ENCODE measurements around the gene SP140.
"Not testable (repeated sequence)": the region's sequence is repeated elsewhere in the genome, so short reads cannot be mapped to it uniquely, and the experiment has no call there.

SP140 gene

GRCh38 chr2:230307485-230307884 lies 81.9 kb downstream of the SP140 start:
- no peaks in the 10 kb centered on the region for H3K36me3 ChIP-seq
- H3K9me3 ChIP-seq, result no peaks in the 10 kb centered on the region
- H3K4me1 ChIP-seq, result no peaks in the 10 kb centered on the region
- intact Hi-C loops (cut with DNase I; ENCODE audit: low total_unique reads), result no loop called here
- no peak overlapping the region for H3K27ac ChIP-seq
- DNase-seq, result no peak
- no peaks in the 10 kb centered on the region for H3K27me3 ChIP-seq
- no peak for TF ChIP-seq CTCF (IDR thresholded peaks at IDR 0.05)
- no peak overlapping the region for H3K4me3 ChIP-seq

GRCh38 chr2:230308402-230309000 lies 83.0 kb downstream of the SP140 start:
- no peak for DNase-seq
- Histone ChIP-seq H3K36me3 (no peaks in the 10 kb centered on the region), H3K4me3 (no peak overlapping the region), H3K27me3 (no peaks in the 10 kb centered on the region), H3K4me1 (no peaks in the 10 kb centered on the region), H3K9me3 (no peaks in the 10 kb centered on the region), H3K27ac (no peak overlapping the region)
- no peak for TF ChIP-seq CTCF (IDR thresholded peaks at IDR 0.05)
- intact Hi-C loops (cut with DNase I; ENCODE audit: low total_unique reads), result no loop called here

- intact Hi-C loops (cut with DNase I; ENCODE audit: low total_unique reads); DNase-seq; H3K4me1 ChIP-seq: not testable (repeated sequence)
These were observed 85.3 kb downstream of the SP140 start for GRCh38 chr2:230310792-230311191.

GRCh38 chr2:230311634-230312033 lies 86.1 kb downstream of the SP140 start:
- H3K4me1 ChIP-seq; H3K9me3 ChIP-seq; H3K27ac ChIP-seq; H3K27me3 ChIP-seq; H3K4me3 ChIP-seq; DNase-seq; intact Hi-C loops (cut with DNase I; ENCODE audit: low total_unique reads); H3K36me3 ChIP-seq: not testable (repeated sequence)

More at GRCh38 chr2:230310792-230311191, 85.3 kb downstream of the SP140 start:
- H3K36me3 ChIP-seq, H3K27ac ChIP-seq, H3K27me3 ChIP-seq, H3K9me3 ChIP-seq, H3K4me3 ChIP-seq: not testable (repeated sequence)

- Histone ChIP-seq H3K4me3 (no peak overlapping the region), H3K27me3 (no peaks in the 10 kb centered on the region)
These were observed 87.1 kb downstream of the SP140 start for GRCh38 chr2:230312638-230313037.

GRCh38 chr2:230317366-230317765 lies 91.8 kb downstream of the SP140 start:
- no peak overlapping the region for H3K4me3 ChIP-seq
- no peaks in the 10 kb centered on the region for H3K27me3 ChIP-seq
- intact Hi-C loops (cut with DNase I; ENCODE audit: low total_unique reads), result no loop called here
- peaks cover 0 to 3% (median 0%) of the 10 kb centered on the region in 3 donors for H3K9me3 ChIP-seq
- no peaks in the 10 kb centered on the region for H3K4me1 ChIP-seq
- TF ChIP-seq CTCF (IDR thresholded peaks at IDR 0.05), result no peak
- H3K27ac ChIP-seq, result no peak overlapping the region
- H3K36me3 ChIP-seq, result no peaks in the 10 kb centered on the region
- no peak for DNase-seq

More at GRCh38 chr2:230312638-230313037, 87.1 kb downstream of the SP140 start:
- H3K36me3 ChIP-seq, result no peaks in the 10 kb centered on the region
- intact Hi-C loops (cut with DNase I; ENCODE audit: low total_unique reads), result no loop called here
- H3K9me3 ChIP-seq, result no peaks in the 10 kb centered on the region
- no peaks in the 10 kb centered on the region for H3K4me1 ChIP-seq
- no peak for DNase-seq
- no peak for TF ChIP-seq CTCF (IDR thresholded peaks at IDR 0.05)
- no peak overlapping the region for H3K27ac ChIP-seq

All from tibial artery (tissue), 4 donors.